ENCODE measurements around the gene SNAPC4.
A peak's percentile ranks its signal among the peaks of the same experiment; 100 is the strongest.

SNAPC4 gene

DNA sequence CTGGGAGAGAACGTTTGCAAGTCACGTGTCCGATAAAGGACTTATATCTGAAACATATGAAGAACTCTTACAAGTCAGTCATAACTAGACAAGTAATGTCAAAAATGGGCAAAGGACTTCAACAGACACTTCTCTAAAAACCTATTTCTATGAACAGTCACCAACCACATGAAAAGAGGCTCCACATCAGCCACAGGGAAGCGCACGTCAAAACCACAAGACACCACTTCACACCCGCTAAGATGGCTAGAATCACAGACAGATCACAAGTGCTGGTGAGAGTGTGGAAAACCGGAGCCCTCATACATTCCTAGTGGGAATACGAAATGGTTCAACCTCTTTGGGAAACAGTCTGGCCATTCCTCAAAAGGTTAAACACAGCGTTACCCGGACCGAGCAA is 15.0 kb downstream of the SNAPC4 start:
- DNase-seq: peak in 1 of 2 donors; percentile 37

DNA sequence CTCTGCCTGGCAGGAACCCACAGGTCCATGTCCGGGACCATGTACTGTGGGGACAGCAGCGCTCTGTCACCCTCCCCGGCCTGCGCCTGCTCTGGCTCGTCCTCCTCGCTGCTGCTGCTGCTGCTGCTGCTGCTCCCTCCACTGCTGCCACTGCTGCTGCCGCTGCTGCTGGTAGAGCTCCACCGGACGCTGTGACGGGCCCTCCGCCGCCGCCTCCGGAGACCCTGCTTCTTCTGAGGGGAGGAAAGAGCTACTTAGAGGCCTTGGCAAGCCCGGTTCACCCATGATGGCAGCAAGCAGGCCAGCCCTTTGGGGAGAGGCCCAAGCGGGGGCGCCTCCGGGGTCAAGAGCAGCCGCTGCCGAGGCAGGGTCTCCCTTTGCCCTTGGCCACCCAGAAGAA is 16.5 kb downstream of the SNAPC4 start:
- DNase-seq: no peak

DNA sequence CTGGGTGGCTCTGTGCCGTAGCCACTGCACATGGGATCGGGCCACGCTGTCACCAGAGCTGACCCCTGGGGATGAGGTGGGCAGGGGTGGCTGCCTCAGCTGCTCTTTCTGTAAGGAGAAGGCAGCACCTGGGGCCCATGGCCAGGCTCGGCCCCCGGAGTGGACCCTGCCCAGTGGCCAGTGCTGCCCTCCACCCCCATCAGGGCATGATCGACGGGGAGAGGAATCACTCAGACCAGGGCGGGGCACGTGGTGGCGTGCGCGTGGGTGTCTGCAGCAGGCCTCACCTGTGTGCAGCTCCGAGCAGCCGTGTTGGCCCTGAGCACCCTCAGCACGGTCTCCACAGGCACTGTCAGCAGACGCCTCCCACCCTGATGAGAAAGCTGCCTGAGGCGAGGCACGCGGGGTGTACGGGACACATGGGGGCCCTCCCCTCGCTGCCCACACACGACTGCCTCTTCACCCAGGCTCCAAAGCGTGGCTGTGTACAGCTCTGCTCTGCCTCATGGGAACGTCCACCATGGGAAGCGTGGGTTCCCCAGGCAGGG is 17.9 kb downstream of the SNAPC4 start:
- no peak for DNase-seq

DNA sequence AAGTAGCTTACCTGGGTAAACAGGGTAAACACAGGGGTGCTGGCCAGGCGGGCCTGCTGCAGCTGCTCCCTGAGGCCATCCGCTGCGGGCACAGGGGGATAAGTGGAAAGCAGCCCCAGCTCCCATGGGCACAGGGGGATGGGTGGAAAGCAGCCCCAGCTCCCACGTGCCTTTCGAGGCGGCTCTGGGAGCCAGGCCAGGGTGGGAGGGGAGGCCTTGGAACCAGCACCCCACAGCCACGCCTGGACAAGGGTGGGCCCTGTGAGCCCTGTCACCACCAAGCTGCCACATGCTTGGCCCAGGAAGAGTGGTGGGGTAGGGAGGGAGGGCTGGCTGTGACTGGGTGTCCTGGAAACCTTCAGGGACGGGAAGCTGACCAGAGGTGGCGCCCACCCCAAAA is 18.7 kb downstream of the SNAPC4 start:
- DNase-seq: no peak

DNA sequence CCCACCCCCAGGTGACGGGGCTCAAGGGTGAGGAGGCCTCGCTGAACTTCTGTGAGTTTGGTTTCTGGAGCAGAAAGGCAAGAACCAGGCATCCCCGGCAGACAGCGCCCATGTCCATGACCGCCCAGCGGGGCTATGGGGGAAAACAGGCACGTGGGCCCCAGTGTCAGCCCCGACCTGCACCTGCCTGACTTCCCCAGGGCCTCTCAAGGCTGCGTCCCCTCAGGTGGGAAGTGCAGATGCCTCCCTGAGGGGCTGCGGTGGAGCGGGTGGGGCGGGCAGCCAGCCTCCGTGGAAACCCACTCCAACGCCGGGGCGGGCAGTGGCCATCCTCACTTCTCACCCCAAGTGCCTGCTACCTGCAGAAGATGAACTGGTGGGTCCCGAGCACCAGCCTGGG is 19.6 kb downstream of the SNAPC4 start:
- DNase-seq: no peak

DNA sequence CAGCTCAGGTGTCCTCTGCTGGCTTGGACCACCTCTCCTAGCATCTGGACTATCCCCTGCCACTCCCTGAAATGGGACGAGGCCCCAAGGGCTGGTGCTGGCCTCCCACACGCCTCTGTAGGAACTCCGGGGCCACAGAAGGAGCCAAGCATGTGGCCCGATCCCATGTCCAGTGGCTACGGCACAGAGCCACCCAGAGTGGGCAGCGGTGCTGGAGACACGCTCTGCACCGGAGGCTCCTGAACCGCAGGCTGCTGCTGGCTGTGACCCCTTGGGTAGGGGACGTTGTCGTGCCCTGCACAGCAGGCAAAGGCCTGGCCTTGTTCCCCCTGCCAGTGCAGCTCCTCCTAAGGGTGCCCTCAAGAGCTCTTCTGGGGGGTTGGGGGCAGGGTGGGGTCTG is 20.1 kb downstream of the SNAPC4 start:
- DNase-seq: no peak

DNA sequence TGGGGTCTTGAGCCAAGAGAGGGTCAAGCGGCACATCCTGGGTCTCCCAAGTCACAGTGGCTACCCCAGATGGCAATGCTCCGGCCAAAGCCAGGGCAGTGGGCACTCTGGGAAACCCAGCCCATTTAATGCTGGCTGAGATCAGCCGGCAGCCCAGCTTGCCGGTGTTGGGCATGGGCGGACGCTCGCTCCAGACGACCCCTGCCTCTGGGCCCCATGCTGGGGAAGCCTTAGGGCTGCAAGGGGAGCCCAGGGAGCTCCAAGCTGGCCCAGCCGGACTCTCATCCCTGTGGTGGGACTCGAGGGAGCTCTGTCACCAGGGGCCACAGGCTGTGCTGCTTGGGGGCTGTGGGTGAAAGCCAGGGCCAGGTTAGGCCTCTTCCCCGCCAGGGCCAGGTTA is 20.6 kb downstream of the SNAPC4 start:
- DNase-seq: no peak

DNA sequence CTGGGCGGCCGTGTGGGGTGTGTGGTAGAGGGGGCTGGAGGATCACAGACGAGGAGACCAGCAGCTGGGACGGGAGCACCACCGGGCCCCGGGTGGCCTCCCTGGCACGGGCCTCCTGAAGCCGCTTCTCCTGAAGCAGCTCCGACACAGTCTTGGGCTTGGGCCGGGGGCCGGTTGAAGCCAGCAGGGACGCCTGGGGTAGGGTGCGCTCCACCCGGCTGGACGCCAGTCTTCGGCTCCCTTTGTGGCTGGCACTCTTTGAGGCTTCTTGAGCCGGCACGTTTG is 21.0 kb downstream of the SNAPC4 start:
- DNase-seq: no peak

DNA sequence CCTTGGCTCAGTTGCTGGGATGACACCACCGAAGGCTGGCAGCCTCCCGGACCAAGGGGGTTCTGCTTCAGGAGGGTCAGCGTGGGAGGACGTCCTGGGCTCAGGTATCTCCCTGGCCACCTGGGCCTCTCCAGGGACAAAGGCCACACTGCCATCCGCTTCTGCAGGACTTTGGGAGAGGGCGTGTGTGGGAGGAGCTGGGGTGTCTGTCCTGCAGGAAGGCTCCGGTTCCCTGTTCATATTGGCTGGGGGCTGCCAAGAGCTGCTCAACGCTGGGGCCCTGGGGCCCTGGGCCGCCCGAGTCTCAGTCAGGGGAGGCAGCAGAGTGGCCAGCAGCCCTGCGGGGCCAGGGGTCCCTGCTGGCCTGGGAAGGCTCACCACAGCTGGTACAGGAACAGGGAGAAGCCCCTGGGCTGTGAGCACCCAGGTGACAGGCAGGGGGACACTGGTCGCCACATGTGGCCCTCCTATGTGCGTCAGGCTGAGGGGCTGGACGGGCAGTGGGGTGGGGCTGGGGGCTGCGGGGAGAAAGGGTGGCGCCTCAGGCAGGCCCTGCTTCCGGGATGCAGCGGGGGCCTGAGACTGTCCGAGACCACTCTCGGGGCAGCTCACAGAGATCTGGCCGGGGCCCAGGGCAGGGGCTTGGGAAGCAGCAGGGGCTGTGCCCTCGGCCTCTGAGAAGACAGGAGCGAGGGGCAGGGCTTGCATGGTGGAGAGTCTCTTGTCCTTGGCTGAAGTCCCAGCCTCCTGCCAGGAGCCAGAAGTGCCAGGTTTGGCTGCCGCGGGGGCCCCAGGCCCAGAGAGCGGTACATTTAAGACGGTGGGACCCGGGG is 21.6 kb downstream of the SNAPC4 start:
- no peak for DNase-seq

DNA sequence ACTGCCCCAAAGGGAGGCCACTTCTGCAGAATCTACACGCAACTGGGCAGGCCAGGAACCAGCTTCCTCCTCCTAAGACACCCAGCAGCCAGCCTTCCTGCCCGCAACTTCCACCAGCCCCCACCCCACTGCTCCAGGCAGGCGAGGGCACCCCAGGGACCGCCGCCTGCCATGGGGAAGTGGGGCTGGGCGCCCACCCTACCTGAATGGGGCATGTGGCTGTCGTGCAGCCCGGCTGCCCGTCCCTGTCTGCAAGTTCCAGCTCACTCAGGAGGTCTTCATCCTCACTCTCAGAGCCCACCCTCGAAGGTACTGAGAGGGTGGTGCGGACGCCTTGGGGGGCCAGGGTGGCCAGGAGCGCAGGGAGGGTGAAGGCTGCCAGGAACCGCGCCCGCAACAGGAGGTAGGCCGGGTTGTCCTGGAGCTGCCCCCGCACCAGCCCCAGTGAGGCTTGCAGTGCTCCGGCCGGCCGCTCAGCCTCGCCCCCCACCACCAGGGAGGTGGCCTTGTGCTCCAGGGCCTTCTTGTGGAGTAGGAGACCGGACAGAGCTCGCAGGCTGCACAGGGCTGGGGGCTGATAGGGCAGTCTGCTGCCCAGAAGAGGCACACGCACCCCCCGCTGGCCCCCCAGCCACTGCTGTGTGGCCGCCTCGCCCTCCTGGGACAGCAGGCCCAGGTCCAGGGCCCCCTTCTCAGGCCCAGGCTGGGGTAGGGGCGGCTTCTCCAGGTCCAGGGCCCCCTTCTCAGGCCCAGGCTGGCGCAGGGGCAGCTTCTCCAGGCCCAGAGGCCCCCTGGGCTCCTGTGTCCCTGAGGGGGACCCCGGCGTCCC is 22.4 kb downstream of the SNAPC4 start:
- DNase-seq: no peak

DNA sequence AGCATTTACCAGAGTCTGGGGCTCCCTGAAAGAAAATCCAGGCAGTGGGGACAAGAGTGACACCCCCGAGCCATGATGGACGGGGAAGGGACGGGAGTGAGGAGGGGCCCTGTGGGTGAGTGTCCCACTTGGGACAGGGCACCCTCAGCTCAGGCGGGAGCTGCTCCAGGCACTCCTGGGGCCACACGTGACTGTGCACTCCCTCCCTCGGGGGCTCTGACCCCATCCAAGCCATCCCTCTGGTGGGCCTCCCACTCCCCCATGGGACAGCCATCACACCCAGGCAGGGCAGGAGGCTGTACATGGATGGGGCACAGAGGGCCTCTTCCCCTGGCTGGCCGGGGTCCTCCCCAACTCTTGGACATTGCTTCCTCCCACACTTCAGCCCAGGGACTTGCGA is 23.5 kb downstream of the SNAPC4 start:
- DNase-seq: no peak

DNA sequence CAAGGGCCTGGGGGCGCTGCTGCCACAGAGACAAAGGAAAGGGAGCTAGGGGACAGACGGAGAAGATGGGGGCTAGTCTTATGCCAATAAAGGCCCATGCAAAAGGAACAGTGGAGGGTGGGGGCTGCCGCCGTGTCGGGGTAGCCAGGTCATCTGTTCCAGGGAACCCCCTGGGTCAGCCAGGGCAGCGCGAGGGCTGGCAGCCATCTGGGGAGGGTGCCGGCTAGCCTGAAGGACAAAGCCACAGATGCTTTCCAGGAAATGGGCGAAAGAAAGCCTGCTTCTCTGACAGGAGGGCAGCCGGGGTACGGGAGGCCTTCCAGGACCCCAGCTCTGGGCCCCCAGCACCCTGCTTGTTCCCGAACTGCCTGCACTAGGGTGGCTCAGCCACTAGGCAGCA is 24.9 kb downstream of the SNAPC4 start:
- DNase-seq: no peak

DNA sequence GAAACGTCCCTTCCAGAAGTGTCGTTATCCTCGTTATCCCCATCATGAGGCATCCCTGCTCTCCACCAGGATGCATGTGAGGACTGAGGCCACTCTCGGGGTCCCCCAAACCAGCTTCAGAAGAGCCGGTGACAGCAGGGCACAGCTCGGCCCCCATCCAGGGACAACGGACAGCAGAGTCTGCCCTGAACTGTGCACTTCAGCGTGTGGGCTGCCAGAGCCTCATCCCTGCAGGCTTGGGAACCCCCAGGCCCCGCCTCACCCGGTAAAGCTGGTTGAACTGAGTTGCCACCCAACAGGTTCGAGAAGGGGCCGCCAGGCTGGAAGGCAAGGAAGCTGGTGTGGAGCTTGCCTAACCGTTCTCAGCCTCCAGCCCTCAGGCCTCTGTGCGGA is 25.8 kb downstream of the SNAPC4 start:
- DNase-seq: no peak

DNA sequence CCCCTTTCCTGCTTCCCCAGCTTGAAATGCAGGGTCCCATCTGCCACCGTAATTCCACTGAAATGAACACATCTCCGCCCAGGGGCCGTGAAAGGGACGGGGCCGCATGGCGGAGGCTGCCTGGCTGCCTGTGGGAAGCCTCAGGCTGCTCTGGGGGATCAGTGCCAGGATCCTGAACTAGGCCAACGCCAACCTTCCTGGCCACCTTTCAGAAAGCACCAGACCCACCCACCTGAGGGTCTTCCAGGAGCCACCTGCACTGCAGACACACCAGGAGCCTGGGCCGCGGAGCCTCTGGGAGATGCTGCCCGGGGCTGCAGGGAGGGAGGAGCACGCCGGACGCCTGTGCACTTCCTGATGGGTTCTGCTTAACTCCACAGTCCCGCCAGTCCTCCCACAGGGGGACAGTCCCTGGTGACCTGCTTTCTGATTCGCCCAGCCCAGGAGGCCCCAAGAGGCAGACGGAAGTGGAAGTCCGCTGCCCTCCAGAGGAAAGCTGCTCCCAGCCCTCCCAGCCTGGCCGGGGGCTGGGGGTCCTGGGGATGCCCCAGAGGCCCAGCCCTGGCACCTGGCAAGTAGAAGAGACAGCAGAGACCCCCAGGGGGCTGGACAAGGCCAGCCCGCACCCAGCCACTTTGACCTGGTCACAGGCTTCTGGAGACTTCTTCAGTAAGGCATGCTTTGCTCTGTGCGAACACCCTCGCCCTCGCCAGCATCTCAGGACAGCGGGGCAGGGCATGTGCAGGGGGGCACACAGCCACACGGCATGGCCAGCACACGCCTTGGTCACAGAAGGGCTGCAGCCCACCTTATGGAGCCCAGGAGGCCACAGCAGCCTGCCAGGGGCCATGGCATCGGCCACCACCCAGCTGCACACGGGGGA is 26.4 kb downstream of the SNAPC4 start, which contains the start of gene CARD9:
CARD9 (minus strand) TSS at position 370 of the 883 bp plus-strand sequence. CDS start 1,591 bp downstream, outside the sequence.
- DNase-seq: no peak

DNA sequence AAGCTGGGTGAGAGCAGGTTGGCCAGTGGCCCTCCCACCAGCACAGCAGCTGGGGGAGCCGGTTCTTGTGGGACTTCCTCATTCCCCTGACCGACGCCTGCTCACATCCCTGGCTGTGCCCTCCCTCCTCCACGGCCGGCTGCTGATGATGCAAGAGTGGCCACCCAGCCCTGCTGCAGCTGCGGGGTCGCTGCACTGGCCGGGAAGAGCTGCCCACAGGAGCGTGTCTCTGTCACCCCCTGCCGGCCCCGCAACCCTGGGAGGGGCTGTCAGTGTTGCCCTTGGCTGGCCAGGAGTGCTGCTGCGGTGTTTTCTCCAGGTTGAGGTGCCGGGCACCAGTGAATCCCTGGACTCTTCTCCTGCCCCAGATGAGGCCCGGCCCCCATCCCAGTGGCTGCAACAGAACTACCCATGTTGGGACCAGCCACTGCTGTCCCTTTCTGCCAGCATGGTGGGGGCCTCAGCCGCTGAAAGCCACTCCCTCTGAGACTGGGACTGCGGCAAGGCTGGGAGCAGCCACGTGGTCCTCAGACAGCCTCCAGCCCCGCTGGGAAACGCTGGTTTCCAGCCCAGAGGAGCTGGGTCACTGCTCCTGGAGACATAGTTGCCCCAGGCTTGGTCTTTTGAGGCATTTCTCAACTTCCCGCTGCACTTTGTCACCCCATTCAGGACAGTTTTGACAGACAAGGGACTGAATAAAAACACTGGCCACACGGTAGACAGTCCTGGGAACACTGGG is 27.2 kb downstream of the SNAPC4 start:
- DNase-seq: no peak

DNA sequence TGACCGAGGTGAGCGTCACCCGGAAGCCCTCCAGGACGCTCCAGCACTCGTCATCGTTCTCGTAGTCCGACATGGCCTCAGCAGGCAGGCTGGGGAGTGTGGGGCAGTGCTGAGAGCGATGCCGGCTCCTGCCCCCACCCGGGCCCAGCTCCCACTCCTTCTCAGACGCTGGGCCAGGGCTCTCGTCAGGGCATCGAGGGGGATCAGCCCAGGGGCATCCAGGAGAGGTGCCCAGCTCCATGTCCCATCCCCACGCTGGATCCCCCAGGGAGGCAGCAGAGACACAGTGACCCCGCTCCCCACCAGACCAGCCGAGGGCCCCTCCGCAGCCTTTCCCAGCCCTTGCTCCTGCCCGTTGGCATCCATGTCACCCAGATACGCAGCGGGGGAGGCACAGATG is 28.0 kb downstream of the SNAPC4 start:
- no peak for DNase-seq

DNA sequence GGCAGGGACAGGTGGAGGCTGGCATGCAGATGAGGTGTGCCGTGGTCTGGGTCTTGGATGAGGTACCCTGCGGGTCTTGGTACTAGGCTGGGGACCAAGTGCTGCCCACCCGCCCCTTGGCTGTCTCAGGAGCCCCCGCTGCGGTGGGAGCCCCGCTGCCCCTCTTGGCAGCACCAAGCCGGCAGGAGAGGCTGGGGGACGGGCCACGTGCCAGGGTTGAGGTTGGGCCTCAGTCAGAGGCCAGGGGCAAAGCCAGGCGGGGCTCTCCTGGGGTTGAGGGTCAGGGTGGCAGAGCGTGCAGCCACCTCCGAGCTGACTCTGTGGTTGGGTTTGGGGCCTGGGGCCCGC is 28.5 kb downstream of the SNAPC4 start:
- DNase-seq: no peak

DNA sequence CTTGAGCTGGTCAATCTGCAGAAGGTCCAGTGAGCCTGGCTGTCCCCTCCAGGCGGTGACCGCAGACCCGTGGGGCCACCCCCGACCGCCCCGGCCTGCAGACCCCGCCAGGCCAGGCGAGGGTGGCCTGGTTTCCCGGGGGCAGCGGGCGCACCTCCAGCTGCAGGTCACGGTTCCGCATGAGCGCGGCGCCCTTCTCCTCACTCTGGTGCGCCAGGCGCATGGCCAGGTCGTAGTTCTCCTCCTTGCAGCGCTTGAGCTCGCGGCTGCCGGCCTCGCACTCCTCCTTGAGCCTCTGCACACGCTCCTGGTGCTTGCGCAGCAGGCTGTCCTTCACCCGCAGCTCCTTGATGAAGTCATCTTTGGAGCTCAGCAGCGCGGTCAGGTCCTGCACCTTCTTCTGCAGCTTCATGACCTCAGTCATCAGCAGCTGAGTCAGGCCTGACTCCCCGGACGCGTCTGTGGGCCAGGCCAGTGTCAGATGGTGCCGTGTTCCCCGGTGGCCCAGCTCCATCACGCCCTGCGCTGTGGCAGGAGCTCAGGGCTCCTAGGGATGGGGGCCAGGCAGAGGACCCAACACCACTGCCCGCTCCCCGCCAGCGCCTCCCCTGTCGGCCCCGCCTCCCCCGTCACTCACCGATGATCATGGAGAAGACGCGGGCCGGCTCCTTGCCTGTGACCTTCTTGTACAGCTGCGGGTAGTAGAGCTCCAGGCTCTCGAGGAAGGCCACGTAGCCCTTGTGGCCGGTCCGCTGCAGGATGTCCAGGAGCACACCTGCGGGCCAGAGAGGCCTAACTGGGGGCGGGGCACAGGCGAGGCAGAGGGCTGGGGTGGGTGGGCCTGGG is 29.1 kb downstream of the SNAPC4 start:
- no peak for DNase-seq

DNA sequence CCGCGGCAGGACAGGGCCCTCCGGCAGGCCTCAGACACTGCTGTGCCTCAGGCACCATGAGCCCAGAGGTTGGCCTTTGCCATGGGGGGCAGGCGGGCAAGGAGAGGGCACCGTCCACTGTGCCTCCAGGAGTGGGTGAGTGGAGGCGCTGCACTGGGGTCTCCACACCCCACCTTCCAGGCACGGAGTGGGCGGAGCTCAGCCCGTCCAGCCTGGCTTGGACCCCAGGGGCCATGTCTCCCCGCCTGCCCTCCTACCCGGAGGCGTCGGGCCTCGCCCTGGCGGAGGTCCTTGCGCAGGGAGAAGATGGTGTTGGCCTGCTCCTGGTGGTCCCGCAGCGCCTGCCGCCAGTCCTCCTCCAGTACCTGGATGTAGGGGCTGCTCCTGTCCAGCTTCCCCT is 29.9 kb downstream of the SNAPC4 start:
- DNase-seq: no peak

DNA sequence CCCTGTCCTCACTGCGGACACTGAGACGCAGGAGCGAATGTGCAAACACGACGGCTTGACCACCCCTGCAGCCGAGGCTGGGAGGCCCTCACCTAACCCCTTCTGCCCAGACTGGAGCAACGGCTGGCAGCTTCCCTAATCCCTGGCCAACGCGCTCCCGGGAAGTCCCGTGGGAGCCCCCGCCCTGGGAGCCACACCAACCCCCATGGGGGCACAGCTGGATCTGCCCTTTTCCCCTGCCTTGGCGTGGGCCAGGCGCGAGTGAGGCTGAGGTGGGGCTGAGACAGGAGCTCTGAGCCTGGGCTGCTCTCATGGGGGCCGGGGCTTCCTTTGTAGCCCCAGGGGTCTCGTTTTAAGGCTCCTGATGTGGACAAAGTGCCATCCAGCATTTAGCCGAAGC is 31.8 kb downstream of the SNAPC4 start:
- no peak for DNase-seq

All from activated CD4-positive, alpha-beta T cell treated with anti-CD3 and anti-CD28 coated beads for 4 hours (primary cell).